HG03139 (cell line): ENCODE data around the gene MAFF.
"Not testable (repeated sequence)": the region's sequence is repeated elsewhere in the genome, so short reads cannot be mapped to it uniquely, and the experiment has no call there.

Source experiments
- ATAC-seq: cut with Tn5 transposase; IDR thresholded peaks from one replicate; pipeline ENCODE4 v1.9.1; 2021; ENCODE audit not compliant: unreplicated experiment

MAFF gene

DNA sequence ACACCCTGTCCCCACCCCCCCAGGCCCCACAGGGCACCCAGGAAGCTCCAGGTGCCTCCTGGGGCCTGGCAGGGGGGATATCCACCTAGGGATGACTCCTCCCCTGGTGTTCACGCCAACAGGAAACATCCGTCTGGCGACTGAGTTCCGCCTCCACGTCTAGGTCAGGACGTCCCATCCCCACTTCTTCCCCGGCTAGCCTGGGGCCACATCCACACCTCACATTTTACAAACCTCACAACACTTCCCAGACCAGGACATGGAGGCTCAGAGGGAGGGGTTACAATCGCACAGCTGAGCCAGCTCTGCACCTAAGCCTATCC is 21.0 kb downstream of the MAFF start:
- no peak for ATAC-seq

- no peak for ATAC-seq
Measured at GRCh38 chr22:38223289-38223960, 21.6 kb downstream of the MAFF start.

GRCh38 chr22:38226853-38227649 is 25.3 kb downstream of the MAFF start:
- ATAC-seq = no peak

DNA sequence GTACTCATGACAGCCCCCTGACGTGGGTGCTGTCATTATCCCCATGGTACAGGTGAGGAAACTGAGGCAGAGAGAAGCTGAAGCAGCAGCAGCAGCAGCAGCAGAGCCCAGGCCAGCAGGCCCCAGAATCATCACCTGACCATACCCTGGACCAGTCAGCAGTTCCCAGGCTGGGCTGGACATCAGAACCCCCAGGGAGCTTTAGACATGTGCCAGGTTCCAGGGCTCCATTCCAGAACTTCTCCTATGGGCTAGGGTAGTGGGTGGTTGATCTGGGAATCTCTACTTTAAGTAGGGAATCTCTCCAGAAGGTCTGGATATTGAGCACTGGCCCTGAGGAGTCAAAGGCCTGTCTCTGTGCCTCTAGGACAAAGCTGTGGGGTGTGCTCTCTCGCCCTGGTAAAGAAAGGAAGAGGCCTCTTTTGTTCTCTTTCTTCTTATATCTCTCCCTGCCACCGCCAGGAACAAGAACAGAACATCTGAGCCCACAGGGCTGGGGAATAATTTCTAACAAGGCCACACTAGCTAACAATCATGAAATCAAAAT is 26.6 kb downstream of the MAFF start:
- no peak for ATAC-seq

GRCh38 chr22:38228873-38229740 is 27.3 kb downstream of the MAFF start:
- no peak for ATAC-seq

- ATAC-seq = no peak
Measured at GRCh38 chr22:38230108-38230825, 28.5 kb downstream of the MAFF start.

GRCh38 chr22:38230916-38231315 is 29.1 kb downstream of the MAFF start:
- no peak for ATAC-seq

GRCh38 chr22:38232196-38232595 is 30.4 kb downstream of the MAFF start:
- no peak for ATAC-seq

DNA sequence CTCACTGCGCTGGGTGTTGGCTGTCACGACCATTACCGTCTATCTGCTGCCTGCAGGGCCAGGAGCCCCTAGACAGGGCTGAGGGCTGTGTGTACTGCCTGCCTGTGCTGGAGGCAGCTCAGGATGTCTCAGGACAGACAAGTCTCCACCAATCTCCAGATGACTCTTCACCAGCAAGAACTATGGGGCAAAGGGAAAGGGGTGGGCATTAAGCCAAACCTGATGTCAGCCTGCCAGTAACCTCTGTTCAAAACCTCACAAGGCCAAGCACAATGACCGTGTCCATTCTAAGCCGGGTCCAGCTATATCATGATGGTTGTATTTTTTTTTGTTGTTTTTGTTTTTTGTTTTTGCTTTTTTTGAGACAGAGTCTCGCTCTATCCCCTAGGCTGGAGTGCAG is 31.6 kb downstream of the MAFF start:
- ATAC-seq = no peak

- not testable (repeated sequence) for ATAC-seq
Measured at GRCh38 chr22:38233856-38234255, 32.1 kb downstream of the MAFF start.

DNA sequence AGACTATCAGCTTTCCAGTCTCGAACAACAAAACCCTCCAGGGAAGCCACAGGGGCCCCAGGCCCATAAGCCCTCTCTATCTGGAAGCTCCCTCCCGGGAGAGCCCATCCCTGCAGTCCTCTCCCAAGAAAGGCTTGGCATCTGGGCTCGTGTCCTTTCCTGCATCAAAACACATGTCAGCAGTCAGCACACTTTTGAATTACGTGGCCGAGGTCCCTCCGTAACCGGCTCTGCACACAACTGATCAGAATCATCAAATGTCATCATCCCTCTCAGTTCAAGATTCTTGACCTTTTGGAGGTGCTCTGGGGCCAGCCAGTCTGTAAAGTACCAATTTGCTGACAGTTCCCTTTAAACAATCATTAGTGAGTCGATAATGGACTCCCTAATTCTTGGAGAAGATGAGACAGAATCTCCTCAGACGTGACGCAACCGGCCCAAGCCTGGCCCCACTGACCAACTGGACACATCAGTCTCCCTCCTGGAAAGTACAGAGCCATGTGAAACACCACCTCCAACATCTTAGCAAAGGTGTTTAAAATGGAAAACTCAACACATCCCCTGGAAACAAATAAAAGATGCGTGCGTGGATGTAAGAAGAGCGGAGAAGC is 33.6 kb downstream of the MAFF start:
- no peak for ATAC-seq

DNA sequence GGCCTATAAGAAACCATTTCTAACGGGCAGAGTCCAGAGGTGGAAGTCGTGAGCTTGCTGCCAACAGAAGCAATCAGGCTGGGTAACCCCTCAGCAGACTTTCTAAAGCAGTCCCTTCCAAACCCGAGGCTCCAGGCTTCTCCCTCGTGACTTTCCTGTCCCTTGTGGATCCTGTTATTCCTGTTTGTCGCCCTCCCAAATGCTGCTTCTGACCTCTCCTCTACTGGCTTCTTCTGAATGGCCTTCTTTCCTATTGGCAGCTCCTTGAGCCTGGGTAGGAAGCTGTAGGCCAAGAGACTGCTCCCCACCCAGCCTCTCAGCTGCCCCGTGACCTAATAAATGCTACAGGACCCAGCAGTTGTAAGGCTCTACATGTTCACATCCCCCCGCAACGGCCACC is 35.0 kb downstream of the MAFF start:
- ATAC-seq = no peak

- no peak for ATAC-seq
Measured at GRCh38 chr22:38238519-38239071, 36.8 kb downstream of the MAFF start.

DNA sequence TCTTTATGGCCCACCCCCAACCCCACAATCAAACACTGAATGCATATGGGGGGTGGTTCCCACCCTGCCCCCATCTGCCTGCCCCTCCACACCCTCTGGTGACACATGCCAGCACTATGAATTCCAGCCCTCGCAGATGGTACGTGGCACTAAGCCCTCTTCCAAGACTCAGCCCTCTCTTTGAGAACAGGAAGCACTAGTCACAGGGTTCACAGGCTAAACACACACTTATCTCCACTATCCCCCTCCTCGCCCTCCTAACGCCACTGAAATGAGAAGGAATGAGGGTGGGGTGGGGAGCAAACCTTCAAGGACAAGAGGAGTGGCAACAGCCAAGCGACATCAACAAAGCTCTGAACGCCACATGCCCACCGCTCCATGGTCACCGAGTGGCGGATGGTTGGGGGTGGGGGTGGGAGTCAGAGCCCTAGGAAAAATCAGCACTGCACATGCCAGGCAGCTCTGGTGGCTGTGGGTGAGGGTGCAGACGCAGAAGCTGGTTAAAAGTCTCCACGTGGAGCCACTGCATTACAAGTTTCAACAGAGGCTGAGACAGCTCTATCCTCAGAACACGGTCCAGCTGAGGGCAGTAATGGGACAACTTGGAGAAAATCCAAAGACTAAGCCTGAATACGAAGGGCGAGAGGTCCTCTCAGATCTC is 37.4 kb downstream of the MAFF start:
- no peak for ATAC-seq

DNA sequence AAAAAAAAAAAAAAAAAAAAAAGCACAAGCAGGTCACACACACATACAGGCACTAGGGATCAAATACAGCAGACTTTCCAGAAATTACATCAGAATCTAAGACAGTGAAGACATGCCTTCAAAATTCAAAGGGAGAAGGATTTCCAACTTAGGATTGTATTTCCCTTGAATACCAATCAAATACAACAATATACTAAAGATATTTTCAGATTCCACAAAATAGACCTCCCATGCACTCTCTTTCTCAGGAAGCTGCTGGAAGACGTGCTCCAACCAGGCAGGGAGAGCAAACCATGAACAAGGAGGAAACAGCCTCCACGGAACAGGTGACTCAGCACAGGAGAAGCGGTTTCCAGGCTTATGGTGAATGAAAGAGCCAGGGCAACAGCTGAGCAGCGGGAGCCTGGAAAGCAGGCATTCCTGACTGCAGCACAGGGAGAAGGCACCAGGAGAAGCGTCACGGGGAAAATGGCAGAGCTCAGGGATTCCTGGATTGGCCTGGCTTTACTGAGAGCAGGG is 39.0 kb downstream of the MAFF start:
- ATAC-seq = no peak

DNA sequence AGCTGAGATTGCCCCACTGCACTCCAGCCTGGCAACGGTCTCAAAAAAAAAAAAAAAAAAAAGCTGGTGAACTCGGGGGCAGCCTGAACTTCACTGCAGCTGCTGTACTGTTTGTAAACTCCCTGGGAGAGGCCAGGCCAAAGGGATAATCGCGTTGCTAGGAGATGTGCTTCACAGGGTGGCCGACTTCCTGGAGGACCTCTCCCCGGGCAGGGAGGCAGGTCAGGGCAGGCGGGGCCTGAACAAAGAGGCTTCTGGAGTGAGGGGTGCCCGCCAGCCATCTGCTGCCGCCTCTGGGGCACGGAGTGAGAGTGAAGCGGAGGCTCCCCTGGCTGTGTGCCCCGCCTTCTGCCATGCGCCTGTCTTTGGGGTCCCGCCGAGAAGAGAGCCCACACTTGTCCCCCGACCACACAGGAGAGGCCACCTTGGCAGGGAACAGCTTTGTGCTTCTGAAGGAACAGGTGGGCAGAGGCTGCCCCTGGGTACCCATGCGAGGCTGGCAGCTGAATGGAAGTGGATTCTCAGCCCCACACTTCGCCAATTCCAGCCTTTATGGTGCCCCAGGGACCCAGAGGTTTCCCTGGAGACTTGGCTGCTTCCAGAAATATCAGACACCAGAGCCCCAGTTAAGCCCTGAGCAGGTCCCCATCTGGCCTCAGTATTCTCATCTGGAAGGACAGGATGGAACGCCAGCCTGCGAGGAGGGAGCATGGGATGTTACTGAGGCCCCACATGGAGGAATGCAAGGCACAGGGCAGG is 41.4 kb downstream of the MAFF start:
- no peak for ATAC-seq

- no peak for ATAC-seq
Measured at GRCh38 chr22:38244106-38244505, 42.3 kb downstream of the MAFF start.

GRCh38 chr22:38246046-38246658 is 44.4 kb downstream of the MAFF start:
- ATAC-seq = no peak
